GM20000 (cell line): ENCODE results near the gene SGSM1.

Source experiments
- DNase-seq: peaks from one replicate; pipeline ENCODE4 v3.0.0; 2012; ENCODE audit warnings: low spot score
- CTCF ChIP-seq: IDR thresholded peaks from 2 replicates; pipeline ENCODE4 v1.5.1; 2012; ENCODE audit warnings: mild to moderate bottlenecking, control low read depth; ENCODE audit errors: extremely low read depth, missing control alignments

SGSM1 gene

GRCh38 chr22:24845041-24845898 lies 39.3 kb downstream of the SGSM1 start:
- TF ChIP-seq CTCF: no peak
- no peak for DNase-seq

GRCh38 chr22:24847490-24847889 lies 41.5 kb downstream of the SGSM1 start:
- DNase-seq: no peak
- TF ChIP-seq CTCF: no peak

GRCh38 chr22:24848559-24849168 lies 42.7 kb downstream of the SGSM1 start:
- DNase-seq: no peak

GRCh38 chr22:24855794-24856193 lies 49.8 kb downstream of the SGSM1 start:
- DNase-seq: no peak
- no peak for TF ChIP-seq CTCF

More at GRCh38 chr22:24848559-24849168, 42.7 kb downstream of the SGSM1 start:
- TF ChIP-seq CTCF: no peak

GRCh38 chr22:24857576-24857975 lies 51.6 kb downstream of the SGSM1 start:
- DNase-seq: no peak
- TF ChIP-seq CTCF: no peak

GRCh38 chr22:24859587-24859986 lies 53.6 kb downstream of the SGSM1 start:
- DNase-seq: no peak
- no peak for TF ChIP-seq CTCF

GRCh38 chr22:24865508-24865907 lies 59.5 kb downstream of the SGSM1 start:
- TF ChIP-seq CTCF: no peak

More at GRCh38 chr22:24865508-24865907, 59.5 kb downstream of the SGSM1 start:
- DNase-seq: no peak
